BJ (cell line): Measurements from ENCODE around the gene THYN1. TPM values are rescaled to one million over a fixed set of nuclear protein-coding genes. Genes with fewer than 3 reads are reported as not detected.
A peak's percentile ranks its signal among the peaks of the same experiment; 100 is the strongest.

Experiments
- CTCF ChIA-PET: fragments of 350-600 bp; formaldehyde crosslinking; extraction: SDS; loops from one replicate; lab custom pipeline; 2021; ENCODE audit warnings: antibody characterized with exemption, inconsistent platforms; lab: Yijun Ruan, JAX
- POLR2A ChIA-PET: fragments of 300-600 bp; sonication (Branson Sonifier 250); formaldehyde crosslinking; extraction: SDS; loops from one replicate; lab custom pipeline; 2021; ENCODE audit warnings: antibody characterized with exemption; lab: Charles Lee
- DNase-seq: peaks from one replicate; pipeline ENCODE4 v3.0.0-alpha.2; 2011; ENCODE audit warnings: low read depth
- H3K27me3 ChIP-seq: 2 replicates; pipeline ENCODE4 v1.6.0; 2011; ENCODE audit warnings: low read length; ENCODE audit not compliant: control insufficient read depth, insufficient read depth
- H3K36me3 ChIP-seq: 2 replicates; pipeline ENCODE4 v1.5.1; 2011; ENCODE audit warnings: low read length; ENCODE audit not compliant: control insufficient read depth, insufficient read depth
- H3K4me3 ChIP-seq: 2 replicates; pipeline ENCODE4 v1.5.1; 2011; ENCODE audit warnings: low read depth, mild to moderate bottlenecking, control low read depth, low read length
- polyA plus RNA-seq: library from polyadenylated mRNA; depleted of rRNA; stranded (reverse); fragments of >200 nt; gene quantifications from 2 replicates; pipeline ENCODE4 v1.2.3, GENCODE V29; 2011
- TF ChIP-seq, protein P1 (sequence below): IDR thresholded peaks from 2 replicates; pipeline ENCODE4 v1.5.1; 2011; ENCODE audit warnings: low read depth, mild to moderate bottlenecking, control low read depth, inconsistent platforms, low read length, moderate library complexity; ENCODE audit not compliant: insufficient read depth

THYN1 gene
- polyA plus RNA-seq, 1 experiment: 38.2 TPM

GRCh38 chr11:134277183-134278001 lies 24.2 kb upstream of the THYN1 start:
- H3K36me3 ChIP-seq: no peaks in the 10 kb centered on the region
- H3K4me3 ChIP-seq: no peak overlapping the region
- TF ChIP-seq, protein P1, sequence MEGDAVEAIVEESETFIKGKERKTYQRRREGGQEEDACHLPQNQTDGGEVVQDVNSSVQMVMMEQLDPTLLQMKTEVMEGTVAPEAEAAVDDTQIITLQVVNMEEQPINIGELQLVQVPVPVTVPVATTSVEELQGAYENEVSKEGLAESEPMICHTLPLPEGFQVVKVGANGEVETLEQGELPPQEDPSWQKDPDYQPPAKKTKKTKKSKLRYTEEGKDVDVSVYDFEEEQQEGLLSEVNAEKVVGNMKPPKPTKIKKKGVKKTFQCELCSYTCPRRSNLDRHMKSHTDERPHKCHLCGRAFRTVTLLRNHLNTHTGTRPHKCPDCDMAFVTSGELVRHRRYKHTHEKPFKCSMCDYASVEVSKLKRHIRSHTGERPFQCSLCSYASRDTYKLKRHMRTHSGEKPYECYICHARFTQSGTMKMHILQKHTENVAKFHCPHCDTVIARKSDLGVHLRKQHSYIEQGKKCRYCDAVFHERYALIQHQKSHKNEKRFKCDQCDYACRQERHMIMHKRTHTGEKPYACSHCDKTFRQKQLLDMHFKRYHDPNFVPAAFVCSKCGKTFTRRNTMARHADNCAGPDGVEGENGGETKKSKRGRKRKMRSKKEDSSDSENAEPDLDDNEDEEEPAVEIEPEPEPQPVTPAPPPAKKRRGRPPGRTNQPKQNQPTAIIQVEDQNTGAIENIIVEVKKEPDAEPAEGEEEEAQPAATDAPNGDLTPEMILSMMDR: no peak
- ChIA-PET CTCF (no interaction called here), POLR2A (no interaction called here)
- H3K27me3 ChIP-seq: peaks cover 40% of the 10 kb centered on the region
- DNase-seq: no peak

DNA sequence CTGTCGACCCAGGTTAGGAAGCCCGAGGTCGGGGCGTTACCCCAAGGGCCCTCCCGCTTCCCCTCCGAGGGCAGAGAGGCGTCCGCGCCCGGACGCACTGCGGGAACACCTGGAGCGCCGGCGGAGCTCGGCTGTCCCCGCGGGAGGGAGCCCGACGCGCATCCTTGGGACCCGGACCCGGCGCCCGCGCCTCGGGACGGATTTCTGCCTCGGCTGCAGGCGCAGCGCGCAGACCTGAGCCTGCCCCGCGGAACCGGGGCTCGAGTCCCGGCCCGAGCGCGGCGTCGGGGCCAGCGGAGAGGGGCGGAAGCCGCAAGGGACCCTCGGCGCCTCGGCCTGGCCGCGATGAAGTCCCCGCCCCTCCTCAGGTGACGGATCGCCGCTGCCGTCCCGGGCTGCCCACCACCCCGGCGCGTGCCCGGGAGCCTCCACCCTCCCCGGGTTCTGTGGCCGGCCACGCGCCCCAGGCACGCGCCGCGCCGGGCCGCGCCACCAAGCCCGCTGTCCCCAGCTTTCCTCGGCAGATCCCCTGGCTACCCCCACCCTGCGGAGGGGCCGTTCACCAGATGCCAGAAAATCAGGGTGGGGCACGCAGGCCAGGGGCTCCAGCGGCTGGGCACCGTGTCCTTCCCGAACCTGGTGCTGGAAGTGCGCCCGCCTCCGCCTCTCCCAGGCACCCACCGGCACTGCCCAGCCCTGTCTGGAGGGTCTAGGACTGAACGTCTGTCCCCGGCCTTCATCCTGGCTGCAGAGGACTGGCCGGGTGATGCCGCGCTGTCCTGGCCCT lies 23.4 kb upstream of the THYN1 start:
- ChIA-PET POLR2A (no interaction called here), CTCF (interaction anchor here (1.3 kb wide), 1 partner anchor 15 kb away, joined by 3 read pairs; no protein-coding TSS in a partner anchor)
- TF ChIP-seq, protein P1: no peak

DNA sequence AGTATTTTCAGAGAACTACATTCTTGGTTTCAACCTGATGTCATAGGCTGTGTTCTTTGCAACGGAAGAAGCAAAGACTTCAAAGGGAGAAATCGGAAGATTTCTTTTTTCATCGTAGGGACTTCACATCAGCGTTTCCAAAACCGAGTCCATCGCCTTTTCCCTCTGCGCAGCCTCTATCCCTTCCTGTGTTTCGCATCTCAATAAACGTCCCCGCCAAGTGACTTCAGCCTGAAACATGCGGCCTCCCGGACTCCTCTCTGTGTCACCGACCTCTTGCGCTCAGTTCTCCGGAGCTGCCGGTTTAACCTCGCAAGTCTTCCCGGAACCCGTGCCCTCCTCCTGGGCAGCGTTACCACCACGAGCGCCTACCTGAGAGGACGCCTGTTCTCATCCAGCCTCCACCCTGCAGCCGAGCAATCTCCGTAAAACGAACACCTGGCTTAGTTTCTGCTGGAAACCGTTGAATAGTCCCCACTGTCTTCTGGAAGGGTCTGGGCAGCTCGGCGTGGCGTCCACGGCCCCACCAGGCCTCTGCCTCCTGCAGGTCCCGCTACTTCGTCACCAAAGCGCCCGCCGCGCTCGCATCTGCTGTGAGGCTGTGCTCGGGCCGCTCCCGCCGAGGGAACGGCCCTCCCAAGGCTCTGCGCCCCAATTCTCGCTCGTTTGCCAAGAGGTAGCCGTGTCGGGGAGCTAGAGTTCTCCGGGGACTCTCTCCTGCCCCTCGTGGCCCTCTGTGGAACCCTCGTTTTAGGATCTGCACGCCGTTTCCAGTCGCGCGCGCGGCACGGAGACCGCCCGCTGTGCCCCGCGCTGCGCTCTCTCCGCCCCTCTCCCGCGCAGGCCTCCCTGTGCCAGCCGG lies 22.6 kb upstream of the THYN1 start, which contains the start of gene GLB1L3:
TSS of gene GLB1L3 (plus strand) at position 846 of the 862 bp plus-strand sequence. CDS start 362 bp downstream, outside the sequence.
- peaks cover 48% of the 10 kb centered on the region for H3K27me3 ChIP-seq
- ChIA-PET CTCF (interaction anchor here (0.8 to 1.3 kb wide), 2 partner anchors 12 to 14 kb away, joined by 3 read pairs; no protein-coding TSS in a partner anchor), POLR2A (no interaction called here)
- no peak for DNase-seq
- H3K36me3 ChIP-seq: no peaks in the 10 kb centered on the region
- no peak within 1 kb of the TSS for H3K4me3 ChIP-seq
- TF ChIP-seq, protein P1: peak; percentile 46

More for the DNA sequence above, 23.4 kb upstream of the THYN1 start:
- Histone ChIP-seq H3K36me3 (no peaks in the 10 kb centered on the region), H3K4me3 (no peak overlapping the region), H3K27me3 (peaks cover 44% of the 10 kb centered on the region)
- DNase-seq: no peak

DNA sequence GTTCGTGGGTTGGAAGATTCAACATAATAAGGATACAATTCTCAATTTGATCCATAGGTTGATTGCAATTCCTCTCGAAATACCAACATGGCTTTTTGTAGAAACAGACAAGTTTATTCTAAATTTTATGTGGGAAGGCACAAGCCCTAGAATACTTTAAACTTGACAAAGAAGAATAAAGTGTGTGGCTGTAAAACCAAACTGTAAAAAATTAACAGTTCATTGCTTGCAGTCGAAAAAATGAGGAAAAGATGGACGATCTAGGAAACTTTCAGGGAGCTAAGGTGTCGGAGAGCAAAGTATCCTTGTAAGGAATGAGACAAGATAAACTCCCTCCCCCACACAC lies 22.0 kb upstream of the THYN1 start:
- POLR2A ChIA-PET: no interaction called here
- DNase-seq: no peak
- no peaks in the 10 kb centered on the region for H3K36me3 ChIP-seq
- peaks cover 48% of the 10 kb centered on the region for H3K27me3 ChIP-seq
- TF ChIP-seq, protein P1: no peak
- no peak overlapping the region for H3K4me3 ChIP-seq
- CTCF ChIA-PET: interaction anchor here (0.8 kb wide), 1 partner anchor 11 kb away, joined by 3 read pairs; no protein-coding TSS in a partner anchor
